GM23338 (cell line): ENCODE data around the gene RIPOR3. TPM values are rescaled to one million over a fixed set of nuclear protein-coding genes. Genes with fewer than 3 reads are reported as not detected.

ENCODE experiments used
- ATAC-seq: fragments of 200-7000 bp; cut with Tn5 transposase; 3 replicates; pipeline ENCODE4 v1.9.1; 2020
- DNase-seq: peaks from one replicate; pipeline ENCODE4 v3.0.0-alpha.2; 2015; ENCODE audit warnings: low spot score
- H2AFZ ChIP-seq: fragments of 200-600 bp; sonication (generic); 2 replicates; pipeline ENCODE4 v1.8.0; 2016; ENCODE audit warnings: antibody characterized with exemption, mild to moderate bottlenecking, moderate library complexity
- H3F3A ChIP-seq: fragments of 200-600 bp; sonication (generic); replicated peaks from 2 replicates; pipeline ENCODE4 v1.8.0; 2017; ENCODE audit warnings: antibody characterized with exemption, mixed run types, low read depth
- H3K27ac ChIP-seq: fragments of 200-600 bp; sonication (generic); 2 replicates; pipeline ENCODE4 v1.6.1; 2016; ENCODE audit warnings: low read depth
- H3K27me3 ChIP-seq: fragments of 200-600 bp; sonication (generic); 2 replicates; pipeline ENCODE4 v1.8.0; 2016; ENCODE audit warnings: mild to moderate bottlenecking, mixed run types, moderate library complexity; ENCODE audit not compliant: insufficient read depth
- H3K36me3 ChIP-seq: fragments of 200-600 bp; sonication (generic); 2 replicates; pipeline ENCODE4 v1.8.0; 2016; ENCODE audit warnings: mild to moderate bottlenecking; ENCODE audit not compliant: insufficient read depth
- H3K4me1 ChIP-seq: fragments of 200-600 bp; sonication (generic); 2 replicates; pipeline ENCODE4 v1.8.0; 2016; ENCODE audit warnings: mild to moderate bottlenecking, moderate library complexity; ENCODE audit not compliant: insufficient read depth
- H3K4me2 ChIP-seq: fragments of 200-600 bp; sonication (generic); 2 replicates; pipeline ENCODE4 v1.7.1; 2017; ENCODE audit warnings: mixed run types
- H3K4me3 ChIP-seq: fragments of 200-600 bp; sonication (generic); 2 replicates; pipeline ENCODE4 v1.6.1; 2016; ENCODE audit warnings: mixed run types
- H3K79me2 ChIP-seq: fragments of 200-600 bp; sonication (generic); replicated peaks from 2 replicates; pipeline ENCODE4 v1.8.0; 2017; ENCODE audit warnings: mild to moderate bottlenecking; ENCODE audit not compliant: insufficient read depth
- H3K9me2 ChIP-seq: fragments of 200-600 bp; sonication (generic); 2 replicates; pipeline ENCODE4 v1.8.0; 2017; ENCODE audit not compliant: insufficient read depth
- H4K20me1 ChIP-seq: fragments of 200-600 bp; sonication (generic); replicated peaks from 2 replicates; pipeline ENCODE4 v1.8.0; 2017; ENCODE audit warnings: mild to moderate bottlenecking; ENCODE audit not compliant: insufficient read depth
- H3K27ac Mint-ChIP-seq: 2 replicates; pipeline ENCODE4 v1.8.0; 2020; ENCODE audit warnings: inconsistent platforms, mild to moderate bottlenecking, moderate library complexity, mixed read lengths
- H3K27me3 Mint-ChIP-seq: 3 replicates; pipeline ENCODE4 v1.8.0; 2022; ENCODE audit warnings: low read depth, mild to moderate bottlenecking, moderate library complexity, mixed read lengths, inconsistent platforms; ENCODE audit not compliant: insufficient read depth, poor library complexity
- H3K36me3 Mint-ChIP-seq: 3 replicates; pipeline ENCODE4 v1.8.0; 2021; ENCODE audit warnings: low read depth, mild to moderate bottlenecking, inconsistent platforms, moderate library complexity, mixed read lengths
- H3K4me1 Mint-ChIP-seq: 3 replicates; pipeline ENCODE4 v1.8.0; 2020; ENCODE audit warnings: mild to moderate bottlenecking, inconsistent platforms, mixed read lengths
- H3K4me3 Mint-ChIP-seq: 3 replicates; pipeline ENCODE4 v1.8.0; 2021; ENCODE audit warnings: moderate library complexity, mild to moderate bottlenecking, inconsistent platforms, mixed read lengths
- H3K9me3 Mint-ChIP-seq: 3 replicates; pipeline ENCODE4 v1.8.0; 2020; ENCODE audit warnings: moderate library complexity, mild to moderate bottlenecking, inconsistent platforms, mixed read lengths
- ETS1 ChIP-seq: IDR thresholded peaks from 2 replicates; pipeline ENCODE4 v1.6.1; 2016; ENCODE audit warnings: antibody characterized with exemption
- EZH2 ChIP-seq: fragments of 200-600 bp; sonication (generic); IDR thresholded peaks from one replicate; pipeline ENCODE4 v1.8.0; 2017; ENCODE audit warnings: antibody characterized with exemption, mild to moderate bottlenecking, low read depth; ENCODE audit not compliant: unreplicated experiment
- EZH2phosphoT487 ChIP-seq: fragments of 200-600 bp; sonication (generic); IDR thresholded peaks from one replicate; pipeline ENCODE4 v1.8.1; 2018; ENCODE audit warnings: antibody characterized with exemption; ENCODE audit not compliant: unreplicated experiment
- POLR2AphosphoS5 ChIP-seq: IDR thresholded peaks from 2 replicates; pipeline ENCODE4 v1.6.1; 2016; ENCODE audit warnings: antibody characterized with exemption, low read depth
- REST ChIP-seq: IDR thresholded peaks from one replicate; pipeline ENCODE4 v1.6.1; 2018; ENCODE audit warnings: antibody characterized with exemption; ENCODE audit not compliant: unreplicated experiment
- STAT1 ChIP-seq: IDR thresholded peaks from one replicate; pipeline ENCODE4 v1.6.1; 2016; ENCODE audit warnings: antibody characterized with exemption; ENCODE audit not compliant: unreplicated experiment
- ZNF114 ChIP-seq: fragments of 250-450 bp; sonication (Bioruptor Pico); IDR thresholded peaks from 2 replicates; pipeline ENCODE4 v1.5.0; 2020; ENCODE audit warnings: mild to moderate bottlenecking, moderate library complexity
- polyA plus RNA-seq: library from polyadenylated mRNA; unstranded; fragments of >200 nt; fragmentation: Nextera tagmentation; extraction: Ambion mirVana; gene quantifications from 2 replicates; pipeline ENCODE4 v1.2.1, GENCODE V29; 2016
- total RNA-seq: library from RNA; depleted of rRNA; stranded (reverse); fragments of >200 nt; shearing (Covaris generic); gene quantifications from 2 replicates; pipeline ENCODE4 v1.2.3, GENCODE V29; 2014
- TF ChIP-seq, protein P1 (sequence below): fragments of 250-450 bp; sonication (Bioruptor Pico); IDR thresholded peaks from 2 replicates; pipeline ENCODE4 v1.5.0; 2020; ENCODE audit warnings: mild to moderate bottlenecking, moderate library complexity

The RIPOR3 gene
- total and polyA plus RNA-seq, 2 experiments from 2014 or later: 4.9 to 6.3 TPM

GRCh38 chr20:50632701-50633100 lies 58.6 kb downstream of the RIPOR3 start:
- DNase-seq (no peak), ATAC-seq (no peak)
- H2AFZ ChIP-seq: no peak overlapping the region
- no peaks in the 10 kb centered on the region; the same call in 2 of the 3 replicates for H3K36me3 Mint-ChIP-seq
- peaks cover 5% of the 10 kb centered on the region; the same call in 1 of the 2 replicates for H3F3A ChIP-seq
- peaks cover 27% of the 10 kb centered on the region for H3K4me1 Mint-ChIP-seq
- H4K20me1 ChIP-seq: no peaks in the 10 kb centered on the region
- no peaks in the 10 kb centered on the region for H3K9me3 Mint-ChIP-seq
- H3K27me3 ChIP-seq: no peaks in the 10 kb centered on the region
- H3K79me2 ChIP-seq: no peaks in the 10 kb centered on the region
- no peak overlapping the region for H3K4me3 ChIP-seq
- H3K4me1 ChIP-seq: peaks cover 16% of the 10 kb centered on the region
- H3K9me2 ChIP-seq: no peaks in the 10 kb centered on the region
- peaks cover 22% of the 10 kb centered on the region for H3K27me3 Mint-ChIP-seq
- no peak overlapping the region for H3K27ac Mint-ChIP-seq
- TF ChIP-seq ZNF114 (CRISPR knock-in tag) (no peak), EZH2phosphoT487 (no peak)
- no peak overlapping the region for H3K4me2 ChIP-seq
- H3K27ac ChIP-seq: no peak overlapping the region
- no peak overlapping the region for H3K4me3 Mint-ChIP-seq
- H3K36me3 ChIP-seq: no peaks in the 10 kb centered on the region

GRCh38 chr20:50632236-50632635 lies 59.1 kb downstream of the RIPOR3 start:
- Histone ChIP-seq H2AFZ (no peak overlapping the region), H3K36me3 (no peaks in the 10 kb centered on the region), H3K79me2 (no peaks in the 10 kb centered on the region), H3K4me3 (no peak overlapping the region), H3K27ac (no peak overlapping the region), H3K27me3 (no peaks in the 10 kb centered on the region), H4K20me1 (no peaks in the 10 kb centered on the region), H3K9me2 (no peaks in the 10 kb centered on the region), H3K4me2 (no peak overlapping the region), H3K4me1 (peaks cover 12% of the 10 kb centered on the region), H3F3A (peaks cover 5% of the 10 kb centered on the region; the same call in 1 of the 2 replicates)
- Mint-ChIP-seq H3K27ac (no peak overlapping the region), H3K27me3 (peaks cover 21% of the 10 kb centered on the region), H3K4me3 (no peak overlapping the region), H3K9me3 (no peaks in the 10 kb centered on the region), H3K36me3 (no peaks in the 10 kb centered on the region; the same call in 2 of the 3 replicates), H3K4me1 (peaks cover 23% of the 10 kb centered on the region)
- ATAC-seq (no peak), DNase-seq (no peak)
- TF ChIP-seq POLR2AphosphoS5 (no peak), STAT1 (no peak), ETS1 (no peak), EZH2phosphoT487 (no peak), REST (no peak), ZNF114 (CRISPR knock-in tag) (no peak), EZH2 (no peak)
- TF ChIP-seq, protein P1, sequence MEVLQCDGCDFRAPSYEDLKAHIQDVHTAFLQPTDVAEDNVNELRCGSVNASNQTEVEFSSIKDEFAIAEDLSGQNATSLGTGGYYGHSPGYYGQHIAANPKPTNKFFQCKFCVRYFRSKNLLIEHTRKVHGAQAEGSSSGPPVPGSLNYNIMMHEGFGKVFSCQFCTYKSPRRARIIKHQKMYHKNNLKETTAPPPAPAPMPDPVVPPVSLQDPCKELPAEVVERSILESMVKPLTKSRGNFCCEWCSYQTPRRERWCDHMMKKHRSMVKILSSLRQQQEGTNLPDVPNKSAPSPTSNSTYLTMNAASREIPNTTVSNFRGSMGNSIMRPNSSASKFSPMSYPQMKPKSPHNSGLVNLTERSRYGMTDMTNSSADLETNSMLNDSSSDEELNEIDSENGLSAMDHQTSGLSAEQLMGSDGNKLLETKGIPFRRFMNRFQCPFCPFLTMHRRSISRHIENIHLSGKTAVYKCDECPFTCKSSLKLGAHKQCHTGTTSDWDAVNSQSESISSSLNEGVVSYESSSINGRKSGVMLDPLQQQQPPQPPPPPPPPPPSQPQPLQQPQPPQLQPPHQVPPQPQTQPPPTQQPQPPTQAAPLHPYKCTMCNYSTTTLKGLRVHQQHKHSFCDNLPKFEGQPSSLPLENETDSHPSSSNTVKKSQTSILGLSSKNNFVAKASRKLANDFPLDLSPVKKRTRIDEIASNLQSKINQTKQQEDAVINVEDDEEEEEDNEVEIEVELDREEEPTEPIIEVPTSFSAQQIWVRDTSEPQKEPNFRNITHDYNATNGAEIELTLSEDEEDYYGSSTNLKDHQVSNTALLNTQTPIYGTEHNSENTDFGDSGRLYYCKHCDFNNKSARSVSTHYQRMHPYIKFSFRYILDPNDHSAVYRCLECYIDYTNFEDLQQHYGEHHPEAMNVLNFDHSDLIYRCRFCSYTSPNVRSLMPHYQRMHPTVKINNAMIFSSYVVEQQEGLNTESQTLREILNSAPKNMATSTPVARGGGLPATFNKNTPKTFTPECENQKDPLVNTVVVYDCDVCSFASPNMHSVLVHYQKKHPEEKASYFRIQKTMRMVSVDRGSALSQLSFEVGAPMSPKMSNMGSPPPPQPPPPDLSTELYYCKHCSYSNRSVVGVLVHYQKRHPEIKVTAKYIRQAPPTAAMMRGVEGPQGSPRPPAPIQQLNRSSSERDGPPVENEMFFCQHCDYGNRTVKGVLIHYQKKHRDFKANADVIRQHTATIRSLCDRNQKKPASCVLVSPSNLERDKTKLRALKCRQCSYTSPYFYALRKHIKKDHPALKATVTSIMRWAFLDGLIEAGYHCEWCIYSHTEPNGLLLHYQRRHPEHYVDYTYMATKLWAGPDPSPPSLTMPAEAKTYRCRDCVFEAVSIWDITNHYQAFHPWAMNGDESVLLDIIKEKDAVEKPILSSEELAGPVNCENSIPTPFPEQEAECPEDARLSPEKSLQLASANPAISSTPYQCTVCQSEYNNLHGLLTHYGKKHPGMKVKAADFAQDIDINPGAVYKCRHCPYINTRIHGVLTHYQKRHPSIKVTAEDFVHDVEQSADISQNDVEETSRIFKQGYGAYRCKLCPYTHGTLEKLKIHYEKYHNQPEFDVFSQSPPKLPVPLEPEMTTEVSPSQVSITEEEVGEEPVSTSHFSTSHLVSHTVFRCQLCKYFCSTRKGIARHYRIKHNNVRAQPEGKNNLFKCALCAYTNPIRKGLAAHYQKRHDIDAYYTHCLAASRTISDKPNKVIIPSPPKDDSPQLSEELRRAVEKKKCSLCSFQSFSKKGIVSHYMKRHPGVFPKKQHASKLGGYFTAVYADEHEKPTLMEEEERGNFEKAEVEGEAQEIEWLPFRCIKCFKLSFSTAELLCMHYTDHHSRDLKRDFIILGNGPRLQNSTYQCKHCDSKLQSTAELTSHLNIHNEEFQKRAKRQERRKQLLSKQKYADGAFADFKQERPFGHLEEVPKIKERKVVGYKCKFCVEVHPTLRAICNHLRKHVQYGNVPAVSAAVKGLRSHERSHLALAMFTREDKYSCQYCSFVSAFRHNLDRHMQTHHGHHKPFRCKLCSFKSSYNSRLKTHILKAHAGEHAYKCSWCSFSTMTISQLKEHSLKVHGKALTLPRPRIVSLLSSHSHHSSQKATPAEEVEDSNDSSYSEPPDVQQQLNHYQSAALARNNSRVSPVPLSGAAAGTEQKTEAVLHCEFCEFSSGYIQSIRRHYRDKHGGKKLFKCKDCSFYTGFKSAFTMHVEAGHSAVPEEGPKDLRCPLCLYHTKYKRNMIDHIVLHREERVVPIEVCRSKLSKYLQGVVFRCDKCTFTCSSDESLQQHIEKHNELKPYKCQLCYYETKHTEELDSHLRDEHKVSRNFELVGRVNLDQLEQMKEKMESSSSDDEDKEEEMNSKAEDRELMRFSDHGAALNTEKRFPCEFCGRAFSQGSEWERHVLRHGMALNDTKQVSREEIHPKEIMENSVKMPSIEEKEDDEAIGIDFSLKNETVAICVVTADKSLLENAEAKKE (CRISPR knock-in tag): no peak
